ENCODE data around the gene FBXO24. TPM values are rescaled to one million over a fixed set of nuclear protein-coding genes. Genes with fewer than 3 reads are reported as not detected.
A peak's percentile ranks its signal among the peaks of the same experiment; 100 is the strongest.

The FBXO24 gene
- total and polyA plus RNA-seq, 9 of the 15 experiments (the other 6 are each of a cell fraction or from before 2014, with no cell fraction given) = 0.17 to 0.95 (median 0.50) TPM

DNA sequence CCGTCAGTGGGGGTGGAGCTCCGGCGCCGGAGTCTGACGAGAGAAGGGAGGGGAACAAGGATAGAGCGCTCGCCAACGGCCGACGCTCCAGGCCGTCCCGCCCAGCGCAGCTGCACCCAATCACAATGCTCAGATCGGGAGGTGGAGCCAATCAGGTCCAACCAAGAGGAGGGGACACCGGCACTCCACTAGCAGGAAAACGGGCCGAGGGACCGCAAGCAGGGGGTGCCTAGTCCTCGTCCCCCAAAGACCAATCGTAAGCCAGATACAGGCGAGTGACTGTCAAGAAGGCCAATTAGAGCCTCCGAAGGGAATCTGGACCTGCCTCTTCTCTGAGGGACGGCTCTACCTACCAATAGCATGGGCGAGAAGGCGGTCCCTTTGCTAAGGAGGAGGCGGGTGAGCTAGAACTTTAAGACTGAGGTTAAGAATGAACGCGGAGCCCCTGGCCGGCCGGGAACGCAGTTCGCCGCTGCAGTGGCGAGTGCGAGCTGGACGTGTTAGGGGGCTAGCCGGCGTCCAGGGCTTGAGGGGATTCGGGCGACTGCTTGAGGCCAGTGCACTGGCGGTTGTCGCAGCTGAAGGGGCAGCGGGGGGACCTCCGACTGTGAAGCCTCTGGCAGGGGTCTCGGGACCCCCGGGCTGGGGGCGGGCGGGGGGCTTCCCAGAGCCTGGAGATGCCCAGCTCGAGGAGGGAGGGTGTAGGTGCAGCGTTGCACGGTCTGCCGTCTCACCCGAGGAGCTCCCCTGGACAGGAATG lies at the start of gene FBXO24 (continued):
- TF ChIP-seq TSC22D4 (tag; IDR thresholded peaks at IDR 0.05) (no peak), KHSRP (IDR thresholded peaks at IDR 0.05) (no peak), ZNF57 (CRISPR knock-in tag; IDR thresholded peaks at IDR 0.05) (no peak), ZNF277 (CRISPR knock-in tag; IDR thresholded peaks at IDR 0.05; ENCODE audit: borderline replicate concordance) (no peak), SAFB (IDR thresholded peaks at IDR 0.05; ENCODE audit: borderline replicate concordance, low read depth, low read length) (no peak), ZNF212 (CRISPR knock-in tag; IDR thresholded peaks at IDR 0.05) (no peak), NFYB (IDR thresholded peaks at IDR 0.05; ENCODE audit: extremely low read depth, insufficient read length) (peak; percentile 95), ZNF766 (CRISPR knock-in tag; conservative IDR thresholded peaks at IDR 0.05) (no peak), NEUROD1 (IDR thresholded peaks at IDR 0.05; ENCODE audit: borderline replicate concordance, low read depth, low read length, partially characterized antibody) (peak; percentile 99), GATAD2B (IDR thresholded peaks at IDR 0.05; ENCODE audit: borderline replicate concordance) (no peak), PURB (CRISPR knock-in tag; IDR thresholded peaks at IDR 0.05; ENCODE audit: low read depth) (no peak), PCBP1 (IDR thresholded peaks at IDR 0.05; ENCODE audit: low read depth, low read length, poor library complexity, severe bottlenecking) (no peak), GTF2F1 (IDR thresholded peaks at IDR 0.05; ENCODE audit: low read depth, low read length) (no peak; the same call in none of the 2 replicates), ELK3 (CRISPR knock-in tag; IDR thresholded peaks at IDR 0.05) (no peak), DACH1 (IDR thresholded peaks at IDR 0.05; ENCODE audit: partially characterized antibody) (no peak), MCM5 (IDR thresholded peaks at IDR 0.05; ENCODE audit: low read depth) (no peak), CTCFL (IDR thresholded peaks at IDR 0.05; ENCODE audit: borderline replicate concordance, insufficient read depth, low read depth, low read length, poor library complexity, severe bottlenecking) (no peak)
- TF ChIP-seq, protein P1, sequence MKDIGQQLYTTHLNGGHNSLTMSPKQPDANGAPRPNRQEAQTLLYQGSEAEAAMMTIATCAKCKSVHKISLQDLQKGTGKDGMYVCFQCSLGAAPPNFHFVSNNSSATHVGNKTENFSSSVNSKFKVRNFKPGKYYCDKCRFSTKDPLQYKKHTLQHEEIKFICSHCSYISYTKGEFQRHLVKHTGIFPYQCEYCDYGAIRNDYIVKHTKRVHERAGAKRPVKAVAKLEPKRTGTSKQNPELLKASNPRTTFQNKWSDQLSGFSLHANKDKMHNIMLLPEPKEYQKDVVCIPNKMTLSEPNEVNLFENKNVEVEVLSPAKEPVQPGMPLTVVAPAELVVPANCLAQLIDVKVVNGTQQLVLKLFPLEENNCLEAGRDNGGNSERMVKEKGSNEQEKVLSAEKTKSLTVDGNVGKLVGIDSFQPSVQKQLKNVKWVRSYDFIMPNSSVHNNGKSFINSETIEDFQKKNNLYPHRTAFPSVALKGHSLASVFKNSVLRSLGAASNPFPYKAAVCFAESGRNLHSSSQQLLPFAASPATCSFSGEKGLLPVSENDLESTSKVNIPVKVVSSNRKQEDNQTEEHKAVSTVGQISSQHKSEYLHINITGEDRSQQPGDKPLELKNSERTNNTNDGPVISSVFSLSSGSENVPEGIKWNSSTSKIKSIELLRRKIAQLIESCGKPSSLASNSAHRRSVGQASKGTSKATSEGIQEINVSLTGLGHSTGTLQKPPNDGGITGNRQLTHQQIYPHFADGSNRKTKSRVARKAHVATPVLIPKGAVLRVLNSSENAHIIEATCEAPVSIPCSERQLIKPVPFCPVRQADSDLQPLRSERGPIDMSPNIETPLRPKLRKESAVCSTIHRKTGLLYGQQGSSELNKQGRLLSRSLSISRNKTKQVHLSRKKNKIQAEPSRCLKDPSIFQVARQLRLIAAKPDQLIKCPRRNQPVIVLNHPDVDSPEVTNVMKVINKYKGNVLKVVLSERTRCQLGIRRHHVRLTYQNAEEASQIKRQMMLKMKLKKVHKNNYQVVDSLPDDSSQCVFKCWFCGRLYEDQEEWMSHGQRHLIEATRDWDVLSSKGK (CRISPR knock-in tag; IDR thresholded peaks at IDR 0.05) = no peak
- TF ChIP-seq, protein P2, sequence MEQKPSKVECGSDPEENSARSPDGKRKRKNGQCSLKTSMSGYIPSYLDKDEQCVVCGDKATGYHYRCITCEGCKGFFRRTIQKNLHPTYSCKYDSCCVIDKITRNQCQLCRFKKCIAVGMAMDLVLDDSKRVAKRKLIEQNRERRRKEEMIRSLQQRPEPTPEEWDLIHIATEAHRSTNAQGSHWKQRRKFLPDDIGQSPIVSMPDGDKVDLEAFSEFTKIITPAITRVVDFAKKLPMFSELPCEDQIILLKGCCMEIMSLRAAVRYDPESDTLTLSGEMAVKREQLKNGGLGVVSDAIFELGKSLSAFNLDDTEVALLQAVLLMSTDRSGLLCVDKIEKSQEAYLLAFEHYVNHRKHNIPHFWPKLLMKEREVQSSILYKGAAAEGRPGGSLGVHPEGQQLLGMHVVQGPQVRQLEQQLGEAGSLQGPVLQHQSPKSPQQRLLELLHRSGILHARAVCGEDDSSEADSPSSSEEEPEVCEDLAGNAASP (IDR thresholded peaks at IDR 0.05) = no peak
